HepG2 (cell line): ENCODE data around the gene FAM187B. TPM values are rescaled to one million over a fixed set of nuclear protein-coding genes. Genes with fewer than 3 reads are reported as not detected.

ENCODE experiments used
- AHR ChIP-seq: IDR thresholded peaks from 2 replicates; pipeline ENCODE4 v1.6.1; 2018; ENCODE audit warnings: missing genetic modification reagents, missing compliant biosample characterization
- CENPBD1 ChIP-seq: sonication (generic); formaldehyde crosslinking; IDR thresholded peaks from 2 replicates; pipeline ENCODE4 v1.8.0; 2022; ENCODE audit warnings: missing genetic modification reagents, low read depth, mild to moderate bottlenecking, borderline replicate concordance
- MZF1 ChIP-seq: sonication (generic); formaldehyde crosslinking; IDR thresholded peaks from 2 replicates; pipeline ENCODE4 v1.8.1; 2023; ENCODE audit warnings: mild to moderate bottlenecking, missing genetic modification reagents, borderline replicate concordance
- PAXIP1 ChIP-seq: sonication (generic); formaldehyde crosslinking; conservative IDR thresholded peaks from 2 replicates; pipeline ENCODE4 v1.4.0; 2020; ENCODE audit warnings: mild to moderate bottlenecking, missing genetic modification reagents, moderate library complexity
- PRDM10 ChIP-seq: sonication (generic); formaldehyde crosslinking; IDR thresholded peaks from 2 replicates; pipeline ENCODE4 v1.4.0; 2020; ENCODE audit warnings: low read depth, missing genetic modification reagents
- SRSF4 ChIP-seq: fragments of 200-400 bp; formaldehyde crosslinking; IDR thresholded peaks from one replicate; pipeline ENCODE4 v1.6.1; 2018; ENCODE audit warnings: mild to moderate bottlenecking, low read depth, low read length, moderate library complexity; ENCODE audit not compliant: poor library complexity, severe bottlenecking
- THAP8 ChIP-seq: sonication (generic); formaldehyde crosslinking; IDR thresholded peaks from 2 replicates; pipeline ENCODE4 v1.5.1; 2020; ENCODE audit warnings: missing genetic modification reagents, mild to moderate bottlenecking, borderline replicate concordance
- ZNF225 ChIP-seq: sonication (generic); formaldehyde crosslinking; IDR thresholded peaks from 2 replicates; pipeline ENCODE4 v1.4.0; 2020; ENCODE audit warnings: mild to moderate bottlenecking, missing genetic modification reagents
- ZNF33B ChIP-seq: sonication (generic); formaldehyde crosslinking; IDR thresholded peaks from 2 replicates; pipeline ENCODE4 v1.5.1; 2020; ENCODE audit warnings: mild to moderate bottlenecking, missing genetic modification reagents
- ZNF430 ChIP-seq: sonication (generic); formaldehyde crosslinking; IDR thresholded peaks from 2 replicates; pipeline ENCODE4 v1.9.0; 2021; ENCODE audit warnings: mild to moderate bottlenecking, missing genetic modification reagents
- ZNF460 ChIP-seq: sonication (generic); formaldehyde crosslinking; IDR thresholded peaks from 2 replicates; pipeline ENCODE4 v1.5.1; 2020; ENCODE audit warnings: missing genetic modification reagents, mild to moderate bottlenecking, borderline replicate concordance
- polyA plus RNA-seq, 8 experiments: library from polyadenylated mRNA; depleted of rRNA in 3 of 8; stranded (reverse) in 7 of 8; unstranded in 1 of 8; fragments of >200 nt; fragmentation: Illumina TruSeq in 4 of 8; extraction: Trizol in 4 of 8; gene quantifications; 2 replicates each; pipeline versions ENCODE4 v1.2.1 to v1.2.3, GENCODE V29; 2011 to 2016; ENCODE audit warnings: low read depth in 4 of 8, missing spikeins in 1 of 8, mixed read lengths in 1 of 8; ENCODE audit not compliant: insufficient read depth in 1 of 8
- total RNA-seq, 5 experiments: library from RNA; depleted of rRNA; stranded (reverse); fragments of >200 nt; fragmentation: Illumina TruSeq; extraction: Trizol; gene quantifications; 2 replicates each; pipeline ENCODE4 v1.2.3, GENCODE V29; 2016; ENCODE audit warnings: low read depth in 1 of 5
- TF ChIP-seq, protein P1 (sequence below), 2 experiments: sonication (generic) in 1 of 2; formaldehyde crosslinking in 1 of 2; IDR thresholded peaks; 2 replicates each; pipeline versions ENCODE4 v1.4.0 to v1.6.1; 2016 to 2020; ENCODE audit warnings: borderline replicate concordance in 1 of 2, low read depth in 1 of 2, mild to moderate bottlenecking in 1 of 2, missing genetic modification reagents in 1 of 2

Gene FAM187B
- total and polyA plus RNA-seq, 2 of the 13 experiments (the other 11 are each of a cell fraction or from before 2014, with no cell fraction given), result not detected

GRCh38 chr19:35249146-35249847 lies 20.8 kb upstream of the FAM187B start (continued):
- peak; percentile 53 for TF ChIP-seq SRSF4
- TF ChIP-seq, protein P1, sequence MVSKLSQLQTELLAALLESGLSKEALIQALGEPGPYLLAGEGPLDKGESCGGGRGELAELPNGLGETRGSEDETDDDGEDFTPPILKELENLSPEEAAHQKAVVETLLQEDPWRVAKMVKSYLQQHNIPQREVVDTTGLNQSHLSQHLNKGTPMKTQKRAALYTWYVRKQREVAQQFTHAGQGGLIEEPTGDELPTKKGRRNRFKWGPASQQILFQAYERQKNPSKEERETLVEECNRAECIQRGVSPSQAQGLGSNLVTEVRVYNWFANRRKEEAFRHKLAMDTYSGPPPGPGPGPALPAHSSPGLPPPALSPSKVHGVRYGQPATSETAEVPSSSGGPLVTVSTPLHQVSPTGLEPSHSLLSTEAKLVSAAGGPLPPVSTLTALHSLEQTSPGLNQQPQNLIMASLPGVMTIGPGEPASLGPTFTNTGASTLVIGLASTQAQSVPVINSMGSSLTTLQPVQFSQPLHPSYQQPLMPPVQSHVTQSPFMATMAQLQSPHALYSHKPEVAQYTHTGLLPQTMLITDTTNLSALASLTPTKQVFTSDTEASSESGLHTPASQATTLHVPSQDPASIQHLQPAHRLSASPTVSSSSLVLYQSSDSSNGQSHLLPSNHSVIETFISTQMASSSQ (IDR thresholded peaks at IDR 0.05; ENCODE audit: low read depth), result no peak
- TF ChIP-seq, protein P1 (CRISPR knock-in tag; IDR thresholded peaks at IDR 0.05; ENCODE audit: borderline replicate concordance), result no peak
- no peak; the same call in 1 of the 2 replicates for TF ChIP-seq CENPBD1 (CRISPR knock-in tag)
- TF ChIP-seq PAXIP1, result no peak
- TF ChIP-seq PRDM10, result no peak
- TF ChIP-seq ZNF430 (CRISPR knock-in tag), result no peak; the same call in 1 of the 2 replicates
- TF ChIP-seq THAP8 (CRISPR knock-in tag), result 0 out of 2 replicates have a peak, but pooled peaks have one; percentile 12
- no peak for TF ChIP-seq MZF1 (CRISPR knock-in tag)
- TF ChIP-seq ZNF460, result no peak
- TF ChIP-seq AHR (CRISPR knock-in tag), result no peak
- TF ChIP-seq ZNF225 (CRISPR knock-in tag), result no peak
- no peak for TF ChIP-seq ZNF33B (CRISPR knock-in tag)
